HepG2 (cell line): Measurements from ENCODE around the gene SLC25A15. TPM values are rescaled to one million over a fixed set of nuclear protein-coding genes. Genes with fewer than 3 reads are reported as not detected.

Experiments used
- CAMTA2 ChIP-seq: sonication (generic); formaldehyde crosslinking; IDR thresholded peaks from 2 replicates; pipeline ENCODE4 v1.4.0; 2020; ENCODE audit warnings: mild to moderate bottlenecking, missing genetic modification reagents, borderline replicate concordance
- HHEX ChIP-seq: IDR thresholded peaks from 2 replicates; pipeline ENCODE4 v1.6.1; 2016; ENCODE audit warnings: control low read depth
- JUND ChIP-seq: sonication (generic); formaldehyde crosslinking; IDR thresholded peaks from 2 replicates; pipeline ENCODE4 v1.8.0; 2022; ENCODE audit warnings: mild to moderate bottlenecking, missing genetic modification reagents
- NONO ChIP-seq, 2 experiments: fragments of 450-650 bp in 1 of 2; sonication (generic) in 1 of 2; formaldehyde crosslinking in 1 of 2; IDR thresholded peaks in 1 of 2; conservative IDR thresholded peaks in 1 of 2; 2 replicates each; pipeline versions ENCODE4 v1.6.1 to v1.8.0; 2017 to 2022; ENCODE audit warnings: mild to moderate bottlenecking in 1 of 2, missing genetic modification reagents in 1 of 2, moderate library complexity in 1 of 2
- ZMYM3 ChIP-seq: sonication (generic); formaldehyde crosslinking; IDR thresholded peaks from 2 replicates; pipeline ENCODE4 v1.5.1; 2020; ENCODE audit warnings: mild to moderate bottlenecking, missing genetic modification reagents
- ZNF749 ChIP-seq: sonication (generic); formaldehyde crosslinking; IDR thresholded peaks from 2 replicates; pipeline ENCODE4 v1.8.0; 2022; ENCODE audit warnings: mild to moderate bottlenecking, missing genetic modification reagents, moderate library complexity, borderline replicate concordance
- ZNF841 ChIP-seq: sonication (generic); formaldehyde crosslinking; IDR thresholded peaks from 2 replicates; pipeline ENCODE4 v1.8.1; 2023; ENCODE audit warnings: missing genetic modification reagents, borderline replicate concordance
- polyA plus RNA-seq, 8 experiments: library from polyadenylated mRNA; depleted of rRNA in 3 of 8; stranded (reverse) in 7 of 8; unstranded in 1 of 8; fragments of >200 nt; fragmentation: Illumina TruSeq in 4 of 8; extraction: Trizol in 4 of 8; gene quantifications; 2 replicates each; pipeline versions ENCODE4 v1.2.1 to v1.2.3, GENCODE V29; 2011 to 2016; ENCODE audit warnings: low read depth in 4 of 8, missing spikeins in 1 of 8, mixed read lengths in 1 of 8; ENCODE audit not compliant: insufficient read depth in 1 of 8
- total RNA-seq, 5 experiments: library from RNA; depleted of rRNA; stranded (reverse); fragments of >200 nt; fragmentation: Illumina TruSeq; extraction: Trizol; gene quantifications; 2 replicates each; pipeline ENCODE4 v1.2.3, GENCODE V29; 2016; ENCODE audit warnings: low read depth in 1 of 5
- TF ChIP-seq, protein P1 (sequence below): sonication (generic); formaldehyde crosslinking; IDR thresholded peaks from 2 replicates; pipeline ENCODE4 v1.4.0; 2020; ENCODE audit warnings: mild to moderate bottlenecking, missing genetic modification reagents
- TF ChIP-seq, protein P2 (sequence below): sonication (generic); formaldehyde crosslinking; conservative IDR thresholded peaks from 2 replicates; pipeline ENCODE4 v1.4.0; 2020; ENCODE audit warnings: mild to moderate bottlenecking, missing genetic modification reagents, moderate library complexity
- TF ChIP-seq, protein P3 (sequence below): sonication (generic); formaldehyde crosslinking; IDR thresholded peaks from 2 replicates; pipeline ENCODE4 v1.5.1; 2020; ENCODE audit warnings: missing genetic modification reagents, mild to moderate bottlenecking, borderline replicate concordance
- TF ChIP-seq, protein P4 (sequence below): sonication (generic); formaldehyde crosslinking; IDR thresholded peaks from 2 replicates; pipeline ENCODE4 v1.8.0; 2022; ENCODE audit warnings: missing genetic modification reagents, low read depth, mild to moderate bottlenecking, borderline replicate concordance
- TF ChIP-seq, protein P5 (sequence below), 2 experiments: sonication (generic) in 1 of 2; formaldehyde crosslinking in 1 of 2; IDR thresholded peaks; 2 replicates each; pipeline versions ENCODE4 v1.4.0 to v1.6.1; 2018 to 2020; ENCODE audit warnings: missing genetic modification reagents in 2 of 2, borderline replicate concordance in 1 of 2, low read depth in 1 of 2, mild to moderate bottlenecking in 1 of 2, missing biosample characterization in 1 of 2
- TF ChIP-seq, protein P6 (sequence below): sonication (generic); formaldehyde crosslinking; IDR thresholded peaks from 2 replicates; pipeline ENCODE4 v1.4.0; 2020; ENCODE audit warnings: mild to moderate bottlenecking, missing genetic modification reagents
- TF ChIP-seq, protein P7 (sequence below): sonication (generic); formaldehyde crosslinking; IDR thresholded peaks from 2 replicates; pipeline ENCODE4 v1.4.0; 2020; ENCODE audit warnings: missing genetic modification reagents, mild to moderate bottlenecking, borderline replicate concordance

The SLC25A15 gene
- total and polyA plus RNA-seq, 2 of the 13 experiments (the other 11 are each of a cell fraction or from before 2014, with no cell fraction given) = 17.3 to 39.1 TPM

DNA sequence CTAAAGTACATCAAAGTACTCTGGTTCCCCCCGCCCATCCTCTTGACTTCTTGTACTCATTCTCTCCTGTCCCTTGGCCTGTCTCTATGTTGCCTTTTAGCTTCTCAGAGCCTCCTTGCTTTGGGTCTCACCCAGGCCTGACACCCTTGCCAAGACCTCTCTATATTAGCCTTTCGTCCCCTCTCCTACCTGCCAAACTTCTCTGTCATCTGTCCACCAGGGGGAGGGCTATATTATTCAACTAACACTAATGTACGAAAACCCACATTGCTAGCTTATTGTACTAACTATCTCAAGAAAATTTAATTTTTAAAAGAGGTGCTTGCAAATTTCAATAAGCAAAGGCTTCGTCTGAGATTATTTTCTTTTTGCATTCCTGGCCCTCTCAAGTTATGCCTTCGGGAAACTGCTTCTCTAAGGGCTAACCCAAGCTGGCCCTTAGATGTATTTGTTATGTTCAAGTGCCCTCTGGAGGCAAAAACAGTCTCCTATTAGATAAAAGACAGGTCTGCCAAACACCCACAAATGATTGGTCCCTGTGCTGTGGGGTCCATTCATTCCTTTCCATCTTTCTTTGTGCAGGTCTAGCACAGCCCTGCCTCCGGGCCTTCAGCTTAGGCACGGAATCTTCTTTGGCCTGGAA, 12.1 kb upstream of the SLC25A15 start (continued):
- TF ChIP-seq, protein P1, sequence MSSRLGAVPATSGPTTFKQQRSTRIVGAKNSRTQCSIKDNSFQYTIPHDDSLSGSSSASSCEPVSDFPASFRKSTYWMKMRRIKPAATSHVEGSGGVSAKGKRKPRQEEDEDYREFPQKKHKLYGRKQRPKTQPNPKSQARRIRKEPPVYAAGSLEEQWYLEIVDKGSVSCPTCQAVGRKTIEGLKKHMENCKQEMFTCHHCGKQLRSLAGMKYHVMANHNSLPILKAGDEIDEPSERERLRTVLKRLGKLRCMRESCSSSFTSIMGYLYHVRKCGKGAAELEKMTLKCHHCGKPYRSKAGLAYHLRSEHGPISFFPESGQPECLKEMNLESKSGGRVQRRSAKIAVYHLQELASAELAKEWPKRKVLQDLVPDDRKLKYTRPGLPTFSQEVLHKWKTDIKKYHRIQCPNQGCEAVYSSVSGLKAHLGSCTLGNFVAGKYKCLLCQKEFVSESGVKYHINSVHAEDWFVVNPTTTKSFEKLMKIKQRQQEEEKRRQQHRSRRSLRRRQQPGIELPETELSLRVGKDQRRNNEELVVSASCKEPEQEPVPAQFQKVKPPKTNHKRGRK (CRISPR knock-in tag) = no peak
- no peak for TF ChIP-seq ZMYM3 (CRISPR knock-in tag)
- no peak for TF ChIP-seq CAMTA2 (CRISPR knock-in tag)
- no peak for TF ChIP-seq HHEX (CRISPR knock-in tag)
- TF ChIP-seq, protein P2, sequence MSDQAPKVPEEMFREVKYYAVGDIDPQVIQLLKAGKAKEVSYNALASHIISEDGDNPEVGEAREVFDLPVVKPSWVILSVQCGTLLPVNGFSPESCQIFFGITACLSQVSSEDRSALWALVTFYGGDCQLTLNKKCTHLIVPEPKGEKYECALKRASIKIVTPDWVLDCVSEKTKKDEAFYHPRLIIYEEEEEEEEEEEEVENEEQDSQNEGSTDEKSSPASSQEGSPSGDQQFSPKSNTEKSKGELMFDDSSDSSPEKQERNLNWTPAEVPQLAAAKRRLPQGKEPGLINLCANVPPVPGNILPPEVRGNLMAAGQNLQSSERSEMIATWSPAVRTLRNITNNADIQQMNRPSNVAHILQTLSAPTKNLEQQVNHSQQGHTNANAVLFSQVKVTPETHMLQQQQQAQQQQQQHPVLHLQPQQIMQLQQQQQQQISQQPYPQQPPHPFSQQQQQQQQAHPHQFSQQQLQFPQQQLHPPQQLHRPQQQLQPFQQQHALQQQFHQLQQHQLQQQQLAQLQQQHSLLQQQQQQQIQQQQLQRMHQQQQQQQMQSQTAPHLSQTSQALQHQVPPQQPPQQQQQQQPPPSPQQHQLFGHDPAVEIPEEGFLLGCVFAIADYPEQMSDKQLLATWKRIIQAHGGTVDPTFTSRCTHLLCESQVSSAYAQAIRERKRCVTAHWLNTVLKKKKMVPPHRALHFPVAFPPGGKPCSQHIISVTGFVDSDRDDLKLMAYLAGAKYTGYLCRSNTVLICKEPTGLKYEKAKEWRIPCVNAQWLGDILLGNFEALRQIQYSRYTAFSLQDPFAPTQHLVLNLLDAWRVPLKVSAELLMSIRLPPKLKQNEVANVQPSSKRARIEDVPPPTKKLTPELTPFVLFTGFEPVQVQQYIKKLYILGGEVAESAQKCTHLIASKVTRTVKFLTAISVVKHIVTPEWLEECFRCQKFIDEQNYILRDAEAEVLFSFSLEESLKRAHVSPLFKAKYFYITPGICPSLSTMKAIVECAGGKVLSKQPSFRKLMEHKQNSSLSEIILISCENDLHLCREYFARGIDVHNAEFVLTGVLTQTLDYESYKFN (CRISPR knock-in tag) = 0 out of 2 replicates have a peak, but pooled peaks have one; percentile 20
- no peak for TF ChIP-seq ZNF749 (CRISPR knock-in tag)
- TF ChIP-seq, protein P3, sequence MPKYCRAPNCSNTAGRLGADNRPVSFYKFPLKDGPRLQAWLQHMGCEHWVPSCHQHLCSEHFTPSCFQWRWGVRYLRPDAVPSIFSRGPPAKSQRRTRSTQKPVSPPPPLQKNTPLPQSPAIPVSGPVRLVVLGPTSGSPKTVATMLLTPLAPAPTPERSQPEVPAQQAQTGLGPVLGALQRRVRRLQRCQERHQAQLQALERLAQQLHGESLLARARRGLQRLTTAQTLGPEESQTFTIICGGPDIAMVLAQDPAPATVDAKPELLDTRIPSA (CRISPR knock-in tag) = no peak
- TF ChIP-seq, protein P4, sequence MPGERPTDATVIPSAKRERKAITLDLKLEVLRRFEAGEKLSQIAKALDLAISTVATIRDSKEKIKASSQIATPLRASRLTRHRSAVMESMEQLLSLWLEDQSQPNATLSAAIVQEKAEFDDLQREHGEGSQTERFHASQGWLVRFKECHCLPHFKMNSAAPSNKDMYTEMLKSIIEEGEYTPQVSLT = no peak
- TF ChIP-seq NONO (IDR thresholded peaks at IDR 0.05) = no peak
- TF ChIP-seq NONO (CRISPR knock-in tag; conservative IDR thresholded peaks at IDR 0.05) = no peak
- no peak for TF ChIP-seq JUND
- TF ChIP-seq, protein P5, sequence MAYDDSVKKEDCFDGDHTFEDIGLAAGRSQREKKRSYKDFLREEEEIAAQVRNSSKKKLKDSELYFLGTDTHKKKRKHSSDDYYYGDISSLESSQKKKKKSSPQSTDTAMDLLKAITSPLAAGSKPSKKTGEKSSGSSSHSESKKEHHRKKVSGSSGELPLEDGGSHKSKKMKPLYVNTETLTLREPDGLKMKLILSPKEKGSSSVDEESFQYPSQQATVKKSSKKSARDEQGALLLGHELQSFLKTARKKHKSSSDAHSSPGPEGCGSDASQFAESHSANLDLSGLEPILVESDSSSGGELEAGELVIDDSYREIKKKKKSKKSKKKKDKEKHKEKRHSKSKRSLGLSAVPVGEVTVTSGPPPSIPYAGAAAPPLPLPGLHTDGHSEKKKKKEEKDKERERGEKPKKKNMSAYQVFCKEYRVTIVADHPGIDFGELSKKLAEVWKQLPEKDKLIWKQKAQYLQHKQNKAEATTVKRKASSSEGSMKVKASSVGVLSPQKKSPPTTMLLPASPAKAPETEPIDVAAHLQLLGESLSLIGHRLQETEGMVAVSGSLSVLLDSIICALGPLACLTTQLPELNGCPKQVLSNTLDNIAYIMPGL (CRISPR knock-in tag; IDR thresholded peaks at IDR 0.05; ENCODE audit: borderline replicate concordance in 1 of 2, low read depth in 1 of 2) = peak; percentile 52 to 56; a peak in 2 of 4 replicates
- TF ChIP-seq, protein P6, sequence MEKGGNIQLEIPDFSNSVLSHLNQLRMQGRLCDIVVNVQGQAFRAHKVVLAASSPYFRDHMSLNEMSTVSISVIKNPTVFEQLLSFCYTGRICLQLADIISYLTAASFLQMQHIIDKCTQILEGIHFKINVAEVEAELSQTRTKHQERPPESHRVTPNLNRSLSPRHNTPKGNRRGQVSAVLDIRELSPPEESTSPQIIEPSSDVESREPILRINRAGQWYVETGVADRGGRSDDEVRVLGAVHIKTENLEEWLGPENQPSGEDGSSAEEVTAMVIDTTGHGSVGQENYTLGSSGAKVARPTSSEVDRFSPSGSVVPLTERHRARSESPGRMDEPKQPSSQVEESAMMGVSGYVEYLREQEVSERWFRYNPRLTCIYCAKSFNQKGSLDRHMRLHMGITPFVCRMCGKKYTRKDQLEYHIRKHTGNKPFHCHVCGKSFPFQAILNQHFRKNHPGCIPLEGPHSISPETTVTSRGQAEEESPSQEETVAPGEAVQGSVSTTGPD (CRISPR knock-in tag) = no peak
- TF ChIP-seq ZNF841 = no peak
- TF ChIP-seq, protein P7, sequence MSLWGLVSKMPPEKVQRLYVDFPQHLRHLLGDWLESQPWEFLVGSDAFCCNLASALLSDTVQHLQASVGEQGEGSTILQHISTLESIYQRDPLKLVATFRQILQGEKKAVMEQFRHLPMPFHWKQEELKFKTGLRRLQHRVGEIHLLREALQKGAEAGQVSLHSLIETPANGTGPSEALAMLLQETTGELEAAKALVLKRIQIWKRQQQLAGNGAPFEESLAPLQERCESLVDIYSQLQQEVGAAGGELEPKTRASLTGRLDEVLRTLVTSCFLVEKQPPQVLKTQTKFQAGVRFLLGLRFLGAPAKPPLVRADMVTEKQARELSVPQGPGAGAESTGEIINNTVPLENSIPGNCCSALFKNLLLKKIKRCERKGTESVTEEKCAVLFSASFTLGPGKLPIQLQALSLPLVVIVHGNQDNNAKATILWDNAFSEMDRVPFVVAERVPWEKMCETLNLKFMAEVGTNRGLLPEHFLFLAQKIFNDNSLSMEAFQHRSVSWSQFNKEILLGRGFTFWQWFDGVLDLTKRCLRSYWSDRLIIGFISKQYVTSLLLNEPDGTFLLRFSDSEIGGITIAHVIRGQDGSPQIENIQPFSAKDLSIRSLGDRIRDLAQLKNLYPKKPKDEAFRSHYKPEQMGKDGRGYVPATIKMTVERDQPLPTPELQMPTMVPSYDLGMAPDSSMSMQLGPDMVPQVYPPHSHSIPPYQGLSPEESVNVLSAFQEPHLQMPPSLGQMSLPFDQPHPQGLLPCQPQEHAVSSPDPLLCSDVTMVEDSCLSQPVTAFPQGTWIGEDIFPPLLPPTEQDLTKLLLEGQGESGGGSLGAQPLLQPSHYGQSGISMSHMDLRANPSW = no peak
